Caco-2 (cell line): Measurements from ENCODE around the gene DOCK2. TPM values are rescaled to one million over a fixed set of nuclear protein-coding genes. Genes with fewer than 3 reads are reported as not detected.

ENCODE experiments used
- BruUV-seq: library from RNA; stranded (reverse); fragments of 400-500 nt; replicated peaks from 2 replicates; lab custom pipeline; 2021; lab: Mats Ljungman, UMichigan
- CTCF ChIA-PET: fragments of 300-600 bp; sonication (Branson Sonifier 250); formaldehyde crosslinking; loops from one replicate; lab custom pipeline; 2022; ENCODE audit warnings: antibody characterized with exemption; lab: Charles Lee
- POLR2A ChIA-PET: fragments of 300-600 bp; sonication (Branson Sonifier 250); formaldehyde crosslinking; loops from one replicate; lab custom pipeline; 2022; ENCODE audit warnings: antibody characterized with exemption; lab: Charles Lee
- DNase-seq, 2 experiments: peaks; one replicate each; pipeline versions ENCODE4 v3.0.0 to v3.0.0-alpha.2; 2020 to 2022
- H3K27me3 ChIP-seq: replicated peaks from 2 replicates; pipeline ENCODE4 v1.6.0; 2011; ENCODE audit warnings: low read length; ENCODE audit not compliant: control insufficient read depth, insufficient read depth
- H3K36me3 ChIP-seq: 2 replicates; pipeline ENCODE4 v1.5.1; 2011; ENCODE audit warnings: low read length; ENCODE audit not compliant: control insufficient read depth, insufficient read depth
- H3K4me1 ChIP-seq: fragments of 250-450 bp; sonication (Bioruptor Pico); 2 replicates; pipeline ENCODE4 v1.5.1; 2020; ENCODE audit warnings: mild to moderate bottlenecking
- H3K4me3 ChIP-seq: 2 replicates; pipeline ENCODE4 v1.5.1; 2011; ENCODE audit warnings: low read depth, mild to moderate bottlenecking, control low read depth, low read length
- H3K9me3 ChIP-seq: fragments of 250-450 bp; sonication (Bioruptor Pico); 2 replicates; pipeline ENCODE4 v1.5.1; 2020; ENCODE audit warnings: mild to moderate bottlenecking, moderate library complexity
- H3K27ac Mint-ChIP-seq: one replicate; pipeline ENCODE4 v1.8.0; 2022; ENCODE audit warnings: mixed read lengths; ENCODE audit not compliant: unreplicated experiment
- H3K27me3 Mint-ChIP-seq: one replicate; pipeline ENCODE4 v1.8.0; 2022; ENCODE audit warnings: mixed read lengths; ENCODE audit not compliant: insufficient read depth, unreplicated experiment
- H3K36me3 Mint-ChIP-seq: one replicate; pipeline ENCODE4 v1.8.0; 2022; ENCODE audit warnings: mild to moderate bottlenecking, mixed read lengths; ENCODE audit not compliant: insufficient read depth, unreplicated experiment
- H3K4me1 Mint-ChIP-seq: one replicate; pipeline ENCODE4 v1.8.0; 2022; ENCODE audit warnings: low read depth, mixed read lengths; ENCODE audit not compliant: unreplicated experiment
- H3K4me3 Mint-ChIP-seq: one replicate; pipeline ENCODE4 v1.8.0; 2022; ENCODE audit warnings: mild to moderate bottlenecking, moderate library complexity, mixed read lengths; ENCODE audit not compliant: unreplicated experiment
- H3K9me3 Mint-ChIP-seq: one replicate; pipeline ENCODE4 v1.8.0; 2022; ENCODE audit warnings: mixed read lengths; ENCODE audit not compliant: unreplicated experiment
- intact Hi-C: fragments of 100-400 bp; cut with micrococcal nuclease; formaldehyde crosslinking; loops from one replicate; pipeline ENCODE4 v1.10.0; 2022; ENCODE audit not compliant: unreplicated experiment
- total RNA-seq: library from RNA; stranded (reverse); gene quantifications from 2 replicates; pipeline ENCODE4 v1.2.3, GENCODE V29; 2022
- TF ChIP-seq, protein P1 (sequence below), 2 experiments: fragments of 200-600 bp in 1 of 2; IDR thresholded peaks; 1 replicate in 1 of 2; 2 replicates in 1 of 2; pipeline versions ENCODE4 v1.5.1 to v1.8.0; 2011 to 2022; ENCODE audit warnings: antibody characterized with exemption in 1 of 2, control low read depth in 1 of 2, inconsistent platforms in 1 of 2, low read depth in 1 of 2, low read length in 1 of 2, mild to moderate bottlenecking in 1 of 2, moderate library complexity in 1 of 2; ENCODE audit not compliant: insufficient read depth in 1 of 2, severe bottlenecking in 1 of 2, unreplicated experiment in 1 of 2

Gene DOCK2
- total RNA-seq, 1 experiment from 2014 or later, result 0.09 TPM

- no peaks in the 10 kb centered on the region for H3K9me3 ChIP-seq
- DNase-seq, result no peak
- TF ChIP-seq, protein P1, sequence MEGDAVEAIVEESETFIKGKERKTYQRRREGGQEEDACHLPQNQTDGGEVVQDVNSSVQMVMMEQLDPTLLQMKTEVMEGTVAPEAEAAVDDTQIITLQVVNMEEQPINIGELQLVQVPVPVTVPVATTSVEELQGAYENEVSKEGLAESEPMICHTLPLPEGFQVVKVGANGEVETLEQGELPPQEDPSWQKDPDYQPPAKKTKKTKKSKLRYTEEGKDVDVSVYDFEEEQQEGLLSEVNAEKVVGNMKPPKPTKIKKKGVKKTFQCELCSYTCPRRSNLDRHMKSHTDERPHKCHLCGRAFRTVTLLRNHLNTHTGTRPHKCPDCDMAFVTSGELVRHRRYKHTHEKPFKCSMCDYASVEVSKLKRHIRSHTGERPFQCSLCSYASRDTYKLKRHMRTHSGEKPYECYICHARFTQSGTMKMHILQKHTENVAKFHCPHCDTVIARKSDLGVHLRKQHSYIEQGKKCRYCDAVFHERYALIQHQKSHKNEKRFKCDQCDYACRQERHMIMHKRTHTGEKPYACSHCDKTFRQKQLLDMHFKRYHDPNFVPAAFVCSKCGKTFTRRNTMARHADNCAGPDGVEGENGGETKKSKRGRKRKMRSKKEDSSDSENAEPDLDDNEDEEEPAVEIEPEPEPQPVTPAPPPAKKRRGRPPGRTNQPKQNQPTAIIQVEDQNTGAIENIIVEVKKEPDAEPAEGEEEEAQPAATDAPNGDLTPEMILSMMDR (IDR thresholded peaks at IDR 0.05; ENCODE audit: insufficient read depth in 1 of 2, low read depth in 1 of 2, low read length in 1 of 2, severe bottlenecking in 1 of 2, unreplicated experiment in 1 of 2), result no peak
- Mint-ChIP-seq H3K4me1 (no peaks in the 10 kb centered on the region), H3K27ac (no peak overlapping the region), H3K9me3 (no peaks in the 10 kb centered on the region), H3K27me3 (peaks cover 35% of the 10 kb centered on the region), H3K36me3 (no peaks in the 10 kb centered on the region), H3K4me3 (no peak overlapping the region)
- intact Hi-C loops, result no loop called here
- no peaks in the 10 kb centered on the region for H3K4me1 ChIP-seq
- H3K36me3 ChIP-seq, result no peaks in the 10 kb centered on the region
- POLR2A ChIA-PET, result no interaction called here
- BruUV-seq, result no TSS peak
- CTCF ChIA-PET, result no interaction called here
- H3K4me3 ChIP-seq, result no peak overlapping the region
- no peaks in the 10 kb centered on the region; the same call in none of the 2 replicates for H3K27me3 ChIP-seq
These were observed 388.8 kb downstream of the DOCK2 start for GRCh38 chr5:170025853-170026252.

DNA sequence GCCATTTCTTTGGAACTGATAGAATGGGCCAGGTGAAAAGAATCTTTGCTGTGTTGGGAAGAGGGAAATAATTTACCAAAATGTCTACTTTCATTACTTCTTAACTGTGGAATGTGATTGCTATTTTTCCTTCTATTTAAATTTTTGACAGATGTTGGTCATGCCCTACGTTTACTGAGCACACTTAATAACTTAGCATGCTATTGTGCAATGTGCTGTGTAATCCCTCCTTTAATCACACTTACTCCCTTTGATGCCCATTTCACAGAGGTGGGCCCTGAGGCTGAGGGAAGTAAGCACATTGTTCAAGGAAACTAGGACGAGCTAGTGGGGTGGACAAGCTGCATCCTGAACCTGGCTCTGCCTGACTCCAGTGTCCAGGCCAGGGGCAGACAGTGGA is 391.0 kb downstream of the DOCK2 start:
- POLR2A ChIA-PET, result no interaction called here
- Mint-ChIP-seq H3K36me3 (no peaks in the 10 kb centered on the region), H3K4me3 (no peak overlapping the region), H3K4me1 (no peaks in the 10 kb centered on the region), H3K9me3 (no peaks in the 10 kb centered on the region), H3K27me3 (peaks cover 28% of the 10 kb centered on the region), H3K27ac (no peak overlapping the region)
- BruUV-seq, result no TSS peak
- TF ChIP-seq, protein P1 (IDR thresholded peaks at IDR 0.05; ENCODE audit: insufficient read depth in 1 of 2, low read depth in 1 of 2, low read length in 1 of 2, severe bottlenecking in 1 of 2, unreplicated experiment in 1 of 2), result no peak
- intact Hi-C loops, result no loop called here
- H3K4me3 ChIP-seq, result no peak overlapping the region
- no peaks in the 10 kb centered on the region for H3K4me1 ChIP-seq
- H3K9me3 ChIP-seq, result no peaks in the 10 kb centered on the region
- no peaks in the 10 kb centered on the region for H3K36me3 ChIP-seq
- CTCF ChIA-PET, result no interaction called here
- no peak for DNase-seq
- H3K27me3 ChIP-seq, result no peaks in the 10 kb centered on the region; the same call in none of the 2 replicates

DNA sequence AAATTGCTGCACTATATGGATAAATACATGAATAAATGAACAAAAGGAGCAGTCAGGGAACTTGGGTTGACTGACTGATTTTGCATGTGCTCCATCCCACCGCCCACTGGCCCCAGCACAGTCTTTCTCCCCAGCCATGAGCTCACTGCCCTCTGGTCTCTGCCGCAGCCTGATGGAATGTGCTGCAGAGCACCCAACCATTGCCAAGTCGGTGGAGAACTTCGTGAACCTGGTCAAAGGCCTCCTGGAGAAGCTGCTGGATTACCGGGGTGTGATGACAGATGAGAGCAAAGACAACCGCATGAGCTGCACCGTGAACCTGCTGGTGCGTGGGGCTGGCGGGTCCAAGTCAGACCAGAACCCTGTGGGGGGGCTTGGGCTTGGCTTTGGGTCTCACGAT is 397.2 kb downstream of the DOCK2 start:
- ChIA-PET CTCF (no interaction called here), POLR2A (no interaction called here)
- no peaks in the 10 kb centered on the region for H3K4me1 ChIP-seq
- intact Hi-C loops, result no loop called here
- H3K36me3 ChIP-seq, result no peaks in the 10 kb centered on the region
- no peak overlapping the region for H3K27ac Mint-ChIP-seq
- DNase-seq, result no peak
- no peaks in the 10 kb centered on the region for H3K9me3 Mint-ChIP-seq
- BruUV-seq, result no TSS peak
- no peaks in the 10 kb centered on the region for H3K36me3 Mint-ChIP-seq
- H3K9me3 ChIP-seq, result no peaks in the 10 kb centered on the region
- H3K4me3 ChIP-seq, result no peak overlapping the region
- H3K4me1 Mint-ChIP-seq, result no peaks in the 10 kb centered on the region
- no peak overlapping the region for H3K4me3 Mint-ChIP-seq
- H3K27me3 ChIP-seq, result no peaks in the 10 kb centered on the region
- TF ChIP-seq, protein P1 (IDR thresholded peaks at IDR 0.05; ENCODE audit: insufficient read depth in 1 of 2, low read depth in 1 of 2, low read length in 1 of 2, severe bottlenecking in 1 of 2, unreplicated experiment in 1 of 2), result no peak
- H3K27me3 Mint-ChIP-seq, result peaks cover 10% of the 10 kb centered on the region
